Umbilical cord (tissue), 2 donors: Measurements from ENCODE around the gene GNB5. TPM values are rescaled to one million over a fixed set of nuclear protein-coding genes. Genes with fewer than 3 reads are reported as not detected.

Experiments used
- DNase-seq: peaks from one replicate; pipeline ENCODE4 v3.0.0-alpha.2; 2015; ENCODE audit warnings: low spot score
- total RNA-seq: library from RNA; depleted of rRNA; stranded (reverse); fragments of >200 nt; gene quantifications from one replicate; pipeline ENCODE4 v1.2.3, GENCODE V29; 2014; ENCODE audit warnings: low replicate concordance; ENCODE audit not compliant: insufficient read depth

Gene GNB5
- total RNA-seq, 1 donor from 2014 or later, result 20.9 TPM

- DNase-seq, result no peak
Observed at GRCh38 chr15:52207191-52207590, 16.0 kb upstream of the GNB5 start.

DNA sequence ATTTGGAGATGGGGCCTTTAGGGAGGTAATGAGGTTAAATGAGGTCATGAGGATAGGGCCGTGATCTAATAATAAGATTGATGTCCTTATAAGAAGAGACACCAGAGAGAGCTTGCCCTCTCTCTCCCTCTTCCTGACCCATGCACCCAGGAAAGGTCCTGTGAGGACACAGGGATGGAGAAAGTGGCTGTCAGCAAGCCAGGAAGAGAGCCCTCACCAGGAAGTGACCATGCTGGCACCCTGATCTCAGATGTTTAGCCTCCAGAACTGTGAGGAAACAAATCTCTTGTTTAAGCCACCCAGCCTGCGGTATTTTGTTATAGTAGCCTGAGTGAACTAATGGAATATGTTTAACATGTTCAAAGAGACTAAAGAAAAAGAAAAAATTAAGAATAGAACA, 15.3 kb upstream of the GNB5 start:
- no peak for DNase-seq

DNA sequence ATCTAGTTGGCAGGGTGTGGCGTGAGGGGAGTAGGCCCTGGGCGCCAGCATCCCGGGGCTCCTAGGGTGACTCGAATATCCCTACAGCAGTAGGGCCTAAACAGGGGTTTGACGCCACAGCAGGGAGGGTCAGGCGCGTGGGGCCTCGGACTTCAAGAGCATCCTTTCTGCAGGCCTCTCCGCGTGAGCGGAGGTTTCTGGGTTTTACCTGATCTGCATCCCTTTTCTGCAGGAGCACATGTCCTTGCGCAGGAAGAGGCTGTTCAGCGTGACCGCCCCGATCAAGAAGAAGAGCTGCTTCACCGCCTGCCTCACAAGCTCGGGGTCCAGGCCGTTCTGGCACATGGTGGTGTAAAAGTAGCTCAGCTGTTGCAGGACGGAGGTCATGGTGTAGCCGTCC, 13.5 kb upstream of the GNB5 start:
- DNase-seq, result no peak

DNA sequence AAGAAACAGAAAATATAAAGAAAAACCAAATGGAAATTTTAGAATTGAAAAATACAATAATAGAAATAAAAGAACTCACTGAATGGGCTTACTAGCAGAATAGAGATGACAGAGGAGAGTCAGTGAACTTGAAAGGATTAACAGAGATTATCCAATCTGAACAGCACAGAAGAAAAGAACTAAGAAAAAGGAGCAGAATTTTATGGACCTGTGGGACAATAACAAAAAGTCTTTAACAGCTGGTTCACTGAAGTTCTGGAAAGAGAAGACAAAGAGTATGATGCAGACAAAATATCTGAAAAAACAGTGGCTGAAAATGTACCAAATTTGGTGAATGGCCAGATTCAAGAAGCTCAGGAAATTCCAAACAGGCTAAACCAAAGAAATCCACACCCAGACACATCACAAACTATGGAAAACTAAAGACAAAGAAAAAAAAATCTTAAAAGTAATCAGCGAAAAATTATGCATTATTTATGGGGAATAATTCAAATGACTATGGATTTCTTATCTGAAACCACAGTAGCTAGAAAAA, 9.7 kb upstream of the GNB5 start:
- no peak for DNase-seq

DNA sequence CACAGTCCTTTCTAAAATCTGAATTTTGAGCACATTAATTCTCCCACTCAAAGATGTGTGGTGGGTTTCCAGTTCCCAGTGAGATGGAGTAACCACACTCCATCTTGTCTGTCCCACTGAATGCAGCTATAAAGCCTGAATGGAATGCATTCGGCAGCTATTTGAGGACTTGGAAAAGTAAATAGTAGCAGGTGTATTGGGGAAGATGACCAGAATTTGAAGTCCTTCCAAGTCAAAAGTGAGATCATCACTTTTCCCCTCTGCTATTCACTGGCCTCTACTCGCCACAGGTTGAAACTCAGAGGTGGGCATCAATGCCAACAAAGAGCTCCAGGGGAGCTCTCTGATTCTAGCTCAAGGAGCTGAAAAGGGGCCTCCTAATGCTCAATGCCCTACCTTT, 8.1 kb upstream of the GNB5 start:
- DNase-seq, result no peak

DNA sequence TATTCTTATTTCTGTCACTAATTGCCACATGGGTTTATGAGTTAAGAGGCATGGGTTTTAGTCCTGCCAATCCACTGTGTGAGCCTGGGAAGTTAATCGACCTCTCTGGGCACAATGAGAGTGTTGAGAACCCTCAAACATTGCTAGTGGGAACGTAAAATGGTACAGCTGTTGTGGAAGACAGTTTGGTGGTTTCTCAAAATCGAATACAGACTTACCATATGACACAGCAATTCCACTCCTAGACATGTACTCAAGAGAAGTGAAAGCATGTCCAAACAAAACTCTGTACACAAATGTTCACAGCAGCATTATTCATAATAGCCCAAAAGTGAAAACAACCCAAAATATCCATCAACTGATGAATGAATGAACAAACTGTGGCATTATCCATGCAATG, 5.7 kb upstream of the GNB5 start:
- DNase-seq, result no peak

DNA sequence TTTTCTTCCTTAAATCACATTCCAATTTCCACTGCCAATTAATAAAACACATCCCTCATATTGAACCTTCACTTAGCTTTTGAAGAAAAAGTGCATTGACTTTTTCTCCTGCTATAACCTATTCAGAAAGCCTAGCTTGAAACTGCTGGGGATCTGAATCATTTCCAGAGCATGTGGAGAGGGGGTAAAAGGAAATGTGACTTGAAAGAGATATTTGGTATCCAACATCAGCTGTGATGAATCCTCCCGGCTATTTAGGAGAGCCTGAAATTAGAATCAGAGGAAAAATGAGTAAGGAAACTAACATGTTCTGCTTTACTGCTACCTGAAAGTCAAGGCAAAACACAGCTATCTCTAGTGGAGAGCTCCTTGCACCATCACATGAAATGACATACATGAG, 2.6 kb upstream of the GNB5 start:
- DNase-seq, result no peak

DNA sequence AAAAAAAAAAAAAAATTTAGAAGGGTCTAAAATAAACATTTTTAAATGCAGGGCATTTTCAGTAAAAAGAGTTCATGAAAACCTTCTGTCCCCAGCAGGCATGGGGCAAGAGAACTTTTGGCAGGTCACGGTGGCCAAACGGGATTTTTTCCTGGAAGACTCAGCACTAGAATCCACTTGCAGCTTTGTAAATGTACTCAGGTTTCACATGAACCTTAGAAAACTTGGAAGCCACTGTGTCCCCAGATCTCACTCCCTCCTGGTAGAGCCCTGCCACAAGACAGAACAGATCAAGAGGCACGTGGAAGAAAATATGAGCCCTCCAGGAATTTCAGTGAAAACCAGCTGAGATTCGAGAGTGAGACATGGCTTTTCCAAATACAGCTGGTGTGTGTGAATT, 2.1 kb upstream of the GNB5 start:
- no peak for DNase-seq

GRCh38 chr15:52186651-52187486, 4.3 kb downstream of the GNB5 start:
- peak; percentile 69 for DNase-seq

DNA sequence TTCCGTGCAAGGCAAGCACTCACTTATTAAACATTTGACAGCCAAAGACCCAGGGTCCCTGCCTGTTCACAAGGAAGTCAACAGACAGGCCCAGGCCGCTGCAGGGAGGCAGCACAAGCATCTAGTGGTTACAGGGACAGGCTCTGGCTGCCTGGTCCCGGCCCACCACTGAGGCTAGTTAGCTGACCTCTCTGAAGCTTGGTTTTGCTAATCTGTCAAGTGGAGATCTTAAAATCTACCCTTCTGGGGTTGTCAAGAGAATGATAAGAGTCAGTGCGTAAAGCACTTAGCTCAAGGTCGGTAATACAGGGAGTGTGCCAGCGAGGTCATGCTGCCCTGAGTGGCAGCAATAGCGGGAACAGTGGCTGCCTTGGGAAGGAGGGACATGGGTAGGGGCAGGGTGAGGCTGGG, 6.0 kb downstream of the GNB5 start:
- DNase-seq, result no peak

DNA sequence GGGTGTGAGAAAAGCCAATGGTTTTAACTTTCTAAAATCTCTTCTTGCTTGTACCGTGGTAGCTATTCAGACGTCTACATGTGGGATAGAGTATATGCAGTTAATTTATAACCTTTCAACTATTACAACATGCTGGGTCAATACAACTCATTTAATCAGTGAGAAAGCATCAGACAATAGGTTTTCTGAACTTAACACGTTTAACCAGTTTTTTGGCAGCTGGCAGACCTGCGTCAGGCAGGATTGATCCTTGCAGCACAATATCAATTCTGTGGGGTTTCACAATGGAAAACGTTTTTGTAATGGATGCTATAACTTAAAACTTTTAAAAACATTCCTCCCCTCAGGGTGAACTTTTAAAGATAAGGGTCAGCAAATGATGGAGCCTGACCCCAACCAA, 6.5 kb downstream of the GNB5 start:
- DNase-seq, result no peak

- no peak for DNase-seq
Observed at GRCh38 chr15:52183562-52184173, 7.5 kb downstream of the GNB5 start.

DNA sequence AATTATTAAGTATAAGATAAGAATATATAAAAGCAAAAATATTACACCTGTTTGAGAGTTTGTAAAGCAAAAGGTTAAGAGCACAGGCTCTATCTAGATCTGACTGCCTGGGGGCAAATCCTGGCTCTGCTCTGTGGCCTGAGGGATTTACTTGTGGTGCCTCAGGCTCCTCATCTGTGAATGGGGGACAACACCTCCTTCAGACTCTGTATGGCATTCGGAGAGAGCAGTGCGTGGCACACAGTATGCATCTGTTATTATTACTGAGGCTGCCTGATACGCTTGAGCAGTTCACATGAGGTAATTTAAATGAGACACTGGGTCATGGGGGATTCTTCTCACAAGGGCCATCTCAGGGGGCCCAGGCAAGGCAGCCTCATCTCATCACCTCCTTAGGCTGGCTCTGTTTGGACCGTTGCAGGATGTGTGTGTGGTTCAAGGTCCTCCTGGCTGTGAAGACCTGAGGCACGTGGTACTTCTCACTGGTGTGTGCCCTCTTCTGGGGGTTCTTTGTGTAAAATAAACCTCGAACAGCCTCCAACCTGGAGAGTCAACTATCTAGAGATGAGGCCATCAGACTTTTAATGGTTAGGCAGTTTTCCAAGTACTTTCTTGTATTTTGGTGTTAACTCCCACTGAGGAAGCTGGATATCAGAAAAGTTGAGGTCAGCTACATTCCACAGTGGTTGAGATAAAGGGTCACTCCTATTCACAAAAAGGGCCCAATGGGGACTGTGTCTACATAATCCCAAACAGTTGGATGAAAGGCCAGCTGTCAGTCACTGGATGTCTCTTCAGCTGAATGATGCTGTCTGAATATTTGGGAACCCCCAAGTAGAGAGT, 9.0 kb downstream of the GNB5 start:
- DNase-seq, result no peak

DNA sequence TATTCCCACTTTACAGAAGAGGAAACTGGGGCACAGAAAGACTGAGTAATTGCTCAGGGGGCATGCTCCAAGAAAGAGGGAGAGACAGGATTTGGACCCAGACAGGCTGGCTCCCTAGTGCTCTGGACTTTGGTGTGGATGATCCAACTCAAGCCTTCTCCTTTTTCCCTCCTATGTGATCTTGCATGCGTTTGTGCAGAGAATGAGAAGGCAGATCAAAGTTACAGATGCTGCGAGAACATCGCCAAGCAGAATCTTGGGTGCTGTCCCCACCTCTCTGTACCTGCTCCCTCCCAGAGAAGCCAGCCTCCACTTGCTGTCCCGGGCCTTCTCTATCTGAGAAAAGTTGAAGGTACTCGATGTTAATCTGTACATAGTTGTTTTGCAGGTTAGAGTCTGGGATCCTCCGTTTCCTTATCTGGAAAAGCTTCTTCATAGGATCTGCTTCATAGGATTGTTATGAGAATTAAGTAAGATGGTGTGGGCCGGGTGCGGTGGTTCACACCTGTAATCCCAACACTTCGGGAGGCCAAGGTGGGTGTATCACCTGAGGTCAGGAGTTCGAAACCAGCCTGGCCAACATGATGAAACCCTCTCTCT, 10.2 kb downstream of the GNB5 start:
- no peak for DNase-seq

GRCh38 chr15:52180196-52180835, 10.9 kb downstream of the GNB5 start:
- DNase-seq, result no peak

DNA sequence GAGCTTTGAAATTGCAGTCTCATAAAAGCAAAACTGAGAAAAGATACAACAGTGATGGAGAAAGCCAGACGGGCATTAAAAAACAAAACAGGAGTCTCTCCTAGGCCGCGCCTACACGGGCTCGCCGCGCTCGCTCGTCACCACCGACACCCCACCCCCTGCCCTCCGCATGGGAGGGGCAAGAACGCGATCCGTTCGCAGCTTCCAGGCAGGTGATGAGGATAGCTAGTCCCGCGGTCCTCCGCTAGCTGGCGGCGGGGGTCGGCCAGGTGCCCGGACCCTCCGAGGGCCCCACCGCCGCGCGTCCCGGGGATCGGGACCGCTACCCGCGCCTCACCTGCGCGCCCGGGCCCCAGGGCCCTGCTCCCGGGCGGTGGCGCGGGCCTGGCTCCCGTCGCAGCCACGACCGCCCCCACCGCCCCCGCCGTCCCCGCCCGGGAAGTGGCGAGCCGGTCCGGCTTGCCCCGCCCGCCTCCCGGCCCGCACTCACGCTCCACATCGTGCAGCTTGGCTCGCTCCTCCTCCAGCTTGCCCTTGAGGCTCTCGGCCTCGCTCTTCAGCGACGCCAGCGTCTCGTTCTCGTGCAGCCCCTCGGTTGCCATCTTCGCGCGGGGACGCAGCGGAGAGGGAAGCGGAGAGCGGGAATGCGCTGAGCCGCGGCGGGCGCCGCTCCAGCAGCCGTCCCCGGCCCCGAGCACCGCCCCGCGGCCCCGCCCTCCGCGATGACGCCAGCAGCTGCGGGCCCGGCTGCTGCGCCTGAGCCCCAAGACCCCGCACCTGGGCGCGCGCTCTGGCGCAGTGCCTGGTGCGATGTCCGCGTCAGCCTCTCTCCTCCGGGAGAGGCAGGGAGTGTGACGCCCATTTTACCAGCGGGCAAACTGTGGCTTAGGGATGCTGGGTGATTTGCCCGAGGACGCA, 11.7 kb downstream of the GNB5 start:
- DNase-seq, result peak; percentile 79

DNA sequence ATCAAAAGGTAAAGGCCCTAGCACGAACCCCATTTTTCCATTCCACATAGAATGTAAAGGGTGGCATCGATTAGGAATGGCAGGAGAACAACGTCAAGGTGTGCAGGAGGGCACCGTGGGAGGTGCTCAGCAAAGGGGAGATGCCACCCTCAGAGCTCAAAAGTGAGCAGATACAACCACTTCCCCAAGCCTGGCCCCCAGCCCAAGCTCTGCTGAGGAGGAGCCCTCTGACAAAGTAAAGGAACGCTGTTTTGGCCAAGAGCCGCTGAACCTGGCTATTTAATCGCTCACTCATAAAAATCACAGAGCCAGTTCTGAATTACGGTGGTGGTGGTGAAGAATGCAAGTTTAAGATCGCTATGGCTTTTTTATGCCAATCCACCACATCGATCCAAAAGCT, 12.4 kb downstream of the GNB5 start:
- DNase-seq, result no peak

GRCh38 chr15:52172869-52173268, 18.3 kb downstream of the GNB5 start:
- no peak for DNase-seq

- DNase-seq, result no peak
Observed at GRCh38 chr15:52171807-52172206, 19.4 kb downstream of the GNB5 start.

GRCh38 chr15:52171386-52171785, 19.8 kb downstream of the GNB5 start:
- DNase-seq, result no peak
